KMS-11 (cell line): Measurements from ENCODE around the gene RBM27.

Source experiments
- H2AFZ ChIP-seq: fragments of 200-600 bp; sonication (generic); 2 replicates; pipeline ENCODE4 v1.6.1; 2016; ENCODE audit warnings: antibody characterized with exemption, mixed run types, low read depth
- H3K27ac ChIP-seq: fragments of 200-600 bp; sonication (generic); 2 replicates; pipeline ENCODE4 v1.6.1; 2016; ENCODE audit warnings: mild to moderate bottlenecking, mixed run types
- H3K27me3 ChIP-seq: fragments of 200-600 bp; sonication (generic); 2 replicates; pipeline ENCODE4 v1.6.1; 2017; ENCODE audit warnings: mild to moderate bottlenecking, low read depth, mixed run types, moderate library complexity; ENCODE audit not compliant: insufficient read depth
- H3K36me3 ChIP-seq: fragments of 200-600 bp; sonication (generic); 2 replicates; pipeline ENCODE4 v1.6.1; 2017; ENCODE audit warnings: mild to moderate bottlenecking, mixed run types; ENCODE audit not compliant: insufficient read depth
- H3K4me1 ChIP-seq: fragments of 200-600 bp; sonication (generic); 2 replicates; pipeline ENCODE4 v1.6.1; 2016; ENCODE audit warnings: mild to moderate bottlenecking, low read depth, mixed run types; ENCODE audit not compliant: poor library complexity, severe bottlenecking
- H3K4me2 ChIP-seq: fragments of 200-600 bp; sonication (generic); 2 replicates; pipeline ENCODE4 v1.7.0; 2016; ENCODE audit warnings: mild to moderate bottlenecking, mixed run types
- H3K4me3 ChIP-seq: fragments of 200-600 bp; sonication (generic); IDR thresholded peaks from 2 replicates; pipeline ENCODE4 v1.6.1; 2017; ENCODE audit warnings: low read depth, low read length, mixed read lengths; ENCODE audit not compliant: insufficient read depth
- H3K79me2 ChIP-seq: fragments of 200-600 bp; sonication (generic); 2 replicates; pipeline ENCODE4 v1.6.1; 2016; ENCODE audit warnings: low read depth, mixed run types; ENCODE audit not compliant: insufficient read depth
- H3K9ac ChIP-seq: fragments of 200-600 bp; sonication (generic); 2 replicates; pipeline ENCODE4 v1.6.1; 2016; ENCODE audit warnings: mild to moderate bottlenecking, mixed run types
- H4K20me1 ChIP-seq: fragments of 200-600 bp; sonication (generic); 2 replicates; pipeline ENCODE4 v1.6.1; 2016; ENCODE audit warnings: mild to moderate bottlenecking, mixed run types; ENCODE audit not compliant: insufficient read depth
- CTCF ChIP-seq: fragments of 200-600 bp; sonication (generic); conservative IDR thresholded peaks from 2 replicates; pipeline ENCODE4 v1.6.1; 2017; ENCODE audit warnings: low read depth, mild to moderate bottlenecking, antibody characterized with exemption, low read length, moderate library complexity, mixed read lengths

RBM27 gene

DNA sequence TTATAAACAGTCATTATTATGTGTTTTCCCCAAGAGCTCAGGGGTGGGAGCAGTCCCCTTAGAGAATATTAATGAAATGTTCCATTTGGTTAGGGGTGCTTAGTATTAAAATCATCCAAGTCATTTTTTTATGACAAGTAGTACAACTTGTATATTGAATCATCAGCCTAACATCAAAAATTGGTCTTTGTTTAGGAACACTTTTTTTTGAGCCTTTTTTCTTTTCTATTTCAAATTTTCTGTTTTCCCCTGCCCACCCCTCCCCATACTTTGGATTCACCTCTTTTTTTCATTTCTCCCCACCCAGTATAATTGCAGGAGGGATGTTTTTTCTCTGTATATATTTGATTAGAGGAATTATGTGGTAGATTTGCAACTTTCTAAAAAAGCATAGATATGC, 25.8 kb downstream of the RBM27 start:
- no peak for TF ChIP-seq CTCF
- Histone ChIP-seq H3K36me3 (peaks cover 4% of the 10 kb centered on the region; the same call in 1 of the 2 replicates), H3K27ac (no peak overlapping the region), H3K27me3 (no peaks in the 10 kb centered on the region), H2AFZ (no peak overlapping the region), H3K9ac (no peak overlapping the region), H3K4me3 (no peak overlapping the region), H3K4me1 (peaks cover 20% of the 10 kb centered on the region), H4K20me1 (no peaks in the 10 kb centered on the region), H3K4me2 (no peak overlapping the region), H3K79me2 (no peaks in the 10 kb centered on the region; the same call in 1 of the 2 replicates)

- H3K4me2 ChIP-seq, result no peak overlapping the region
- no peaks in the 10 kb centered on the region; the same call in 1 of the 2 replicates for H3K79me2 ChIP-seq
- H3K4me1 ChIP-seq, result peaks cover 20% of the 10 kb centered on the region
- no peaks in the 10 kb centered on the region for H4K20me1 ChIP-seq
- no peak overlapping the region for H3K4me3 ChIP-seq
- H3K27ac ChIP-seq, result no peak overlapping the region
- H3K27me3 ChIP-seq, result no peaks in the 10 kb centered on the region
- no peak overlapping the region for H3K9ac ChIP-seq
- H3K36me3 ChIP-seq, result peaks cover 7% of the 10 kb centered on the region; the same call in 1 of the 2 replicates
- no peak overlapping the region for H2AFZ ChIP-seq
- TF ChIP-seq CTCF, result no peak
Observed at GRCh38 chr5:146232223-146232622, 28.8 kb downstream of the RBM27 start.

GRCh38 chr5:146233441-146233840, 30.0 kb downstream of the RBM27 start:
- H3K4me1 ChIP-seq, result peaks cover 25% of the 10 kb centered on the region
- H3K4me3 ChIP-seq, result no peak overlapping the region
- no peak overlapping the region for H2AFZ ChIP-seq
- H3K9ac ChIP-seq, result no peak overlapping the region
- TF ChIP-seq CTCF, result no peak
- no peaks in the 10 kb centered on the region; the same call in 1 of the 2 replicates for H3K79me2 ChIP-seq
- H3K4me2 ChIP-seq, result no peak overlapping the region
- no peaks in the 10 kb centered on the region for H4K20me1 ChIP-seq
- no peak overlapping the region for H3K27ac ChIP-seq
- H3K36me3 ChIP-seq, result peaks cover 7% of the 10 kb centered on the region; the same call in 1 of the 2 replicates
- H3K27me3 ChIP-seq, result no peaks in the 10 kb centered on the region

- Histone ChIP-seq H3K4me3 (no peak overlapping the region), H3K79me2 (no peaks in the 10 kb centered on the region; the same call in 1 of the 2 replicates), H3K36me3 (peaks cover 3% of the 10 kb centered on the region; the same call in 1 of the 2 replicates), H3K27ac (no peak overlapping the region), H3K4me2 (no peak overlapping the region), H3K4me1 (peaks cover 13% of the 10 kb centered on the region), H4K20me1 (no peaks in the 10 kb centered on the region), H2AFZ (no peak overlapping the region), H3K27me3 (no peaks in the 10 kb centered on the region), H3K9ac (no peak overlapping the region)
- TF ChIP-seq CTCF, result no peak
Observed at GRCh38 chr5:146238973-146239372, 35.6 kb downstream of the RBM27 start.
